ENCODE data around the gene SUPT3H.

Gene SUPT3H

GRCh38 chr6:45387236-45387635, 9.5 kb upstream of the SUPT3H start:
- DNase-seq, result no peak

GRCh38 chr6:45386501-45386900, 8.8 kb upstream of the SUPT3H start:
- no peak for DNase-seq

DNA sequence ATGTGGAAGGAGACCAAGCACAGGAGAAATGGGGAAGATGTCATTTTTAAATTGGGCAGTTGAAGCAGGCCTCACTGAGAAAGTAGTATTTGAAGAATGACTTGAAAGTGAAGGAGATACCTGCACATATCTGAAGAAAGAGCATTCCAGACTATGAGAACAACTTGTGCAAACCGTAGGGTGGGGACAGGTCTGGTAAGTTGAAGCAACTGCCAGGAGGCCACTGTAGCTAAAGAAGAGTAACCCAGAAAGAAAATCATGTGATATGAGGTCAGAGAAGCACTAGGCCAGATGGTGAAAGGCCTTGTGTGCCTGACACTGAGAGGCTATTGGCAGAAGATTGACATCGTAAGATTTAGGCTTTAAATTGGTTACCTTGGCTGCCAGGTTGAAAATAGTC, 4.7 kb upstream of the SUPT3H start:
- no peak for DNase-seq

DNA sequence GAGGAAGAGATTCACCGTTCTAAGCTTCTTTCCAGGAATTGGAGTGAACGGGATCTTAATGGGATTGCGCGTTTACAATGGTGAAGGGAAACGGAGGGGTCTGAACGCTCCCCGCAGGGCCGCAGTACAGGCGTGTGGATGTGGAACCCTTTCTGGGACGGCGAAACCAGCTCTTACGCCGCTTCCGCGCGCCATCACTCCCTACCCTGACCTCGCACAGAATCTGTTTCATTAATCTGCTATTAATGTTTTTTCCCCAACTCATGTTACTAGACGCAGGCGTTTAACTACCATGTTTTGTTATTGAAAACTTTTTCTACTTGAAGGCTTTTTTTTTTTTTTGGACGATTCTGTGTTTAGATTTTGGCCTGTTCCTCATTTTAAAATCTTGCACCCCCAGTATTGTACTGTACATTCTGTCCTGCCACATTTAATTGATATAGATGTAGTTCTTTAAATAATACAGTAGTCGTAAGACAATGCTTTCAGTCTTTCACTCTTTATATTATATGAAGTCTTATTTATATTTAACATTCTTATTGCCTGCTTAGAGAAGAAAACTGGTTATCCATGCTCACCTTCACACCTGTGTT, 696 bp upstream of the SUPT3H start:
- DNase-seq, result no peak

DNA sequence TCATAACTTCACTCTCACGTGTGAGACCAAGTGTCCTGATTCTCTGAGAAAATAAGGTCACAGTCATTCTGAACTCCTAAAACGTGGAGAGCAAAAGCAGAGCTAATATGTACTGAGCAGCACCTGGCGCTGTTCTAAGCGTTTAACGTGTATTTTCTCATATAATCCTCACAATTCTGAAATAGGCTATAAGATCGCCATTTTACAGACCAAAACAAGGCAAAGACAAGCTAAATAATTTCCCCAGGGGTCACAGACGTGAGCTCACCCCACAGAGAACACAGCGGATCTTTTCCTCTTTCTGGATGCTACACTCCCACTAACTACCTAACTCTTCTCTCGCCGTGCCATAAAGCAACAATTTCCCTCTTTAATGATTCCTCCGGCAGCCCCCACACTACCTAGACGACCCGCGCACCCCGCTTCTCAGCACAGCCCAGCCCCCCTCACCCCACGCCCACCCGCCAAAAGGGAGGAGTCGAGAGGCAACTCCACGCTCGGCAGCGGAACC, 636 bp downstream of the SUPT3H start:
- DNase-seq, result peak; percentile 33

DNA sequence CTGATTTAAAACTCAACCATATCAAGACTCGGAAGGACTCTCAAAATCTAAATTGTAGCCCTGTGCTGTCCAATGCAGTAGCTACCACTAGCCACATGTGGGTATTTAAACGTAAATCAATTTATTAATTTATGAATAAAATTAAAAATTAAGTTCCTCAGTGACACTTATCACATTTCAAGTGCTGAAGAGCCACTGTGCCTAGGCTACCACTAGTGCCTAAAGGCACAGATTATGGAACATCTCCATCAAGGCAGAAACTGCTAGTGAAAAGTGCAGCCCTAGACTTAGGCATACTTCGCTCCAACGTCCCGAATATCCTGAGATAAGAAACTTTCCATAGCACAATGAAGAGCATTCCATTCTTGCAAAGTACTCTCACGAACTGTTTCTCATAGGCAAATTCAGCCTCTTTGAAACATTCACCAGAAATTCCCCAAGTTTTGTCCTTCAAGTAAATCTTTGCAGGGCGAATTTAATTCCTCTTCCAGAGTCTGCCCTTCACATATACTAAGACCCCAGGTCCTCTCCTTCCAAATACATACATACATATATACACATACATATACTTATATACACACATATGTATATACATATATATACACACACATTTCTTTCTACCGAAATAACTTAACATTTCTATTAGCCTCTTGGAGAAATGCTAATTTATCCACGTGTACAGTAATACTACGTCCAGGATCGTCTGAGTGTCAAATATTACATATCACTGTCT, 1.3 kb downstream of the SUPT3H start:
- DNase-seq, result no peak

DNA sequence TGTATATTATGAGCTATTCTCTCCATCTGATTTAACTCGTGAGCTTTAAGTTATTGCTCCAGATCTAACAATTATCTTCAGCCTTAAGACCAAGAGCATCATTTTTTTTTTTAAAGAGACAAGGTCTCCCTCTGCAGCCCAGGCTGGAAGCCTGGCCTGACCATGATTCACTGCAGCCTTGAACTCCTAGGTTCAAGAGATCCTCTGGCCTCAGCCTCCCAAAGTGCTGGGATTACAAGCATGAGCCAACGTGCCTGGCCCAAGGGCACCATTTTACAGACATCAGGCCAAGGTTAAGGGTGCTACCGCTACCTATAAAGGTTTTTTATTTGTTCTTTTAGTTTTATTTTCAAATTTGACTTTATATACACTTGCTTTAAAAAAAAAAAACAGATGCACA, 2.3 kb downstream of the SUPT3H start:
- DNase-seq, result no peak

DNA sequence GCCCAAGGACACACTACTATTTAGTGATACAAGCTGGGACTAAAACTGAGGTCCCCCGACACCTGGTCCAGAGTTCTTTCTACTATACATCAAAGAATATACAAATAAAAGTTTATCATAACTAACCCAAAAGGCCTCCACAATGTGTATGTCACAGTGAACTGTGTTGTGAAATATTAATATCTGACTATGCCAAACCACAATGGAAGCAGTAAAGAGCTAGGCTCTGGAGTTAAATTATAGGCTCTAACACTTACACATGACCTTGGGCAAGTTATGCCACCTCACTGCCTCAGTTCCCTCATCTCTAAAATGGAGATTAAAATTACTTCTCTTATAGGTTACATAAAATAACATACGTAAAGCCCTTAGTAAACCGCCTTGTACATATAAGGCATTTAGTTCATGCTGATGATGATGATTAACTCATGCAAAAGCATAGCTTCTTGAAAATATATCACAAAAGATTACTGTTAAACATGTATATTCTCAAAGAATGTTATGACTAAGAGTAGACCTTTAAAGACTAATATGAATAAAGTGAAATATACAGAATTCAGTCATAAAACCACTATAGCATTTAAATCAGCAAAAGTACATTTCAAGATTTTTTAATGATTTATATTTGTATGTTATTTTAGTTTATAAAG, 5.7 kb downstream of the SUPT3H start:
- peak; percentile 34 for DNase-seq

DNA sequence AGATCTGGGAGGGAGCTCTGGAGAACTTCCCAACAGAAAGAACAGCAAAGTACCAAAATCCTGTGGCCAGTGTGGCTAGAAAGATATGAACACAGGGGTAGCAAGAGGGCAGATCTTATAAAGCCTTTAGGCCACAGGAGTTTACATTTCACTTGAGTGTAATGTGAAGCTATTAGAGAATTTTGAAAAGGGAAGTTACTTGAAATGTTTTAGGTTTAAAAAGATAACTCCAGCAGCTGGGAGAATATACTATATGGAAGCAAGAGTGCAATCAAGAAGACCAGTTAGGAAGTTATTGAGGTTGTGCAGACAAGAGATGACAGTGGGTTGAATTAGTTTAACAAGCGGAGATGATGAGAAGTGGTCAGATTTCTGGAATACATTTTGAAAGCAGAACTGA, 7.9 kb downstream of the SUPT3H start:
- DNase-seq, result no peak

- DNase-seq, result no peak
Observed at GRCh38 chr6:45367999-45368398, 9.7 kb downstream of the SUPT3H start.

GRCh38 chr6:45366534-45366933, 11.2 kb downstream of the SUPT3H start:
- DNase-seq, result no peak

DNA sequence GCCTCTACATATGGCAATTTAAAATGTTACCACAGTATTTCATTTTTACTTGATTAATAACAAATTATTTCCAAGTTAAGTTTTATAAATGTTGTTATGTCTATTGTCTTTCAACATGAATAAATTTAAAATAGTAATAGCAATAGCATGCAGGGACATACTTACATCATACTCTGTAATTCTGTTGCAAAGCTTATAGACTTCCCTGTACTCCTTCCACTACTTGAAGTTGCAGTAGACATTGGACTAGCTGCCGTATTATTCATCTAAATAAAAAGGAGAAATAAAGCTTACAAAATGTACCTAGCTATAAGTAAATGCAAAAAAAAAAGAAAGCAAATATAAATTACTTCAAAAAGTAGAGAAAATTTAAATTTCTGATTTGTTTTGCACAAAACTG, 12.7 kb downstream of the SUPT3H start:
- DNase-seq, result no peak

DNA sequence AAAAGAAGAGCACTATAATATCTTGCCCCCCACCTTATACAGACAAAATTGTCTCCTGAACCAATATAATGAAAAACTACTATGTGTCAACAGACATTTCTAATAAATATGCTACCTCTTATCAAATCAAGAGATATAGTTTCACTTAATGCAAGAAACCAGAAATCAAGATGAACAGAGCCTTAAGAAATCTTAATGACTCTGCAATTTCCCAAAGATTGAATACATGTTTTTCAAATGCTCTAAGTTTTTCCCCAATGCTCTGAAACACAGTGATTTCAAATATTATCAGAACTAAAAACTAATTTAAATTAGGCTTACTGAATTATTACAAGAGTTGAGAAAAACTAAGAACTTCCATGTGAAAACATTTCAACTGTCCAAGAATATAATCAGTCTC, 13.3 kb downstream of the SUPT3H start:
- DNase-seq, result no peak

GRCh38 chr6:45353654-45354053, 24.1 kb downstream of the SUPT3H start:
- no peak for DNase-seq

GRCh38 chr6:45351667-45352066, 26.1 kb downstream of the SUPT3H start:
- DNase-seq, result no peak

GRCh38 chr6:45351076-45351475, 26.7 kb downstream of the SUPT3H start:
- no peak for DNase-seq

DNA sequence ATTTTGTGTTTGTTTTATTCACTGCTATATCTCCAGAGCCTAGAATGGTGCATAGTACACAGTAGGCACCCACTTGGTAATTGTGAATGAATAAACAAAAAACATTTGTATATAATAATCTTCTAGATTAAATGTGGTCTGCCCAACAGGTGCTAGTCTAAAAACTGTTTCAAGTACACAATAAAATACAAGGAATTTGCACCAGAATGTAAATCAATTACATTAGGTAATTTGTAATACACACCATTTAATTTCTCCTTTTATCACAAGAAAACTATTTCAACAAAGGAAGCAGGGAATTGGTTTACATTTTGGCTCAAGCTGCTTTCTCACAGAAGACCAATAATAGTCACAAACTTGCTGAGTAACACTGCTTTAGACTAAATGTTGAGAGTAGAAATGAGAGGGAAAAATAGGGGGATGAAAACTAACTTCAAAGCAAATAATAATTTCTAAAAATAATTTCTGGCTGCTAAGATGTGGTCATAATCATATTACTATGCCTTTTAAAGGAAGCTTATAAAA, 27.5 kb downstream of the SUPT3H start:
- no peak for DNase-seq

- no peak for DNase-seq
Observed at GRCh38 chr6:45344900-45345299, 32.8 kb downstream of the SUPT3H start.

- DNase-seq, result no peak
Observed at GRCh38 chr6:45328523-45328922, 49.2 kb downstream of the SUPT3H start.

DNA sequence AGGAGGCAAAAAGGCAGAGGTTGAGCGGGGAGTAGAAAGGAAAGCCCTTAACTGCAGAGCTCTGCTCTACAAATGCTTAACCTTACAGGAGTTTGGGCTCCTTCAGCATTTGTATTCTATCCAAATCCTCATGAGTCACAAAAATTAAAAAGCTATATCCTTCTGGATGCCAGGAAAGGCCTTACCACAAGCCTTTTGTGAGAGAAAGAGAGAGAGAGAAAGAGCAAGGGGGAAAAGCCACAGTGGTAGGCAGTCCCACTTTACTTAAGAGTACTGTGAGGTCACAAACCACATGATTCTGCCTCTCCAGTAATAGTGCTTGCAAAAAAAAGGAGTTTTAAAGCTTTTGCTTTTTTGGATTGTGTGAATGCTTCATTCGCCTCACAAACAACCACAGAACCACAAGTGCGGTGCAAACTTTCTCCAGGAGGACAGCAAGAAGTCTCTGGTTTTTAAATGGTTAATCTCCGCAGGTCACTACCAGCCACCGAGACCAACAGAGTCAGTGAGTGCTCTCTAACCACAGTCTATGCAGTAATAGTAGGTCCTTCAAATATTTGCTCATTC, 49.7 kb downstream of the SUPT3H start, which contains the start of gene RUNX2:
RUNX2 (plus strand) TSS at position 375 of the 567 bp plus-strand sequence. CDS start 397 bp downstream, outside the sequence.
- DNase-seq, result no peak

DNA sequence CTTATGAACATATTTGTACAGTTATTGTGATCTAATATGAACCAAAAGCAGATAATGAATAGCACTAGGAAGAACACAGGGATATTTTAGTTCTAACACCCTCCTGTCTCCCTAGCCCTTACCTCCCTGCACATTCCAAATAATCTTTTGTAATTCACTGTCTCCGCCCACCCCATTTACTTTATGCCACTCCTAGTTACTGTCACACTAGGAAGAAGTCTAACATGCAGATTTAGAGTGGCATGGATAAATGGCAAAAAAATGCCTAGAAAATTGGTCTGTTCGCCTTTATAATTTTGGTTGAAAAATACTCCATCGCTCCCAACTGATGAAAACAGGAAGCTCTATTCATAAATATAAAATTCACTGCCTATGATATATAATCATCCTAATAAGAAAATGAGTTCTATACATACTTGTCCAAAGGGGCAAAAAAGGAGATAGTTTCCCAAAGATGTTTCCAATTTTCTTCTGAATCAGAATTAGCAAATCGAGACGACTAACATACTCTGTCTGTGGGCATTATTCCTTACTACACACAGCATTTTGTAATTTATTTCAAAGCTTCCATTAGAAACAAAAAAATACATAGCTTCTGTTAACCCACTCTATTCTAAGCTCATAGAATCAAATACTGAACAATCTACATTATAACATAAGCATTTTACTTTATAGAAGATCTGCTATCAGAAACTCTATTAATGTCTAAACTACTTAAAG, 50.9 kb downstream of the SUPT3H start:
- DNase-seq, result no peak

GRCh38 chr6:45323656-45324224, 54.0 kb downstream of the SUPT3H start:
- peak; percentile 1 for DNase-seq

Data from activated CD4-positive, alpha-beta T cell treated with anti-CD3 and anti-CD28 coated beads, Interleukin-2, amount 50 U/mL, for 16 hours (primary cell).